ENCODE data around the gene C16orf46.
A peak's percentile ranks its signal among the peaks of the same experiment; 100 is the strongest.

C16orf46 gene

GRCh38 chr16:81099958-81100357 lies 22.9 kb upstream of the C16orf46 start:
- Histone ChIP-seq H3K27me3 (ENCODE audit: control insufficient read depth, insufficient read depth, low read length) (no peaks in the 10 kb centered on the region), H3K4me1 (ENCODE audit: control insufficient read depth, low read depth, low read length) (peaks cover 2% of the 10 kb centered on the region), H3K9me3 (ENCODE audit: control insufficient read depth, low read depth, low read length) (no peaks in the 10 kb centered on the region), H3K27ac (ENCODE audit: low read length) (no peak overlapping the region), H3K36me3 (ENCODE audit: control insufficient read depth, low read depth, low read length) (no peaks in the 10 kb centered on the region), H3K9ac (ENCODE audit: low read length) (no peak overlapping the region), H3K4me3 (ENCODE audit: low read length) (no peak overlapping the region)

DNA sequence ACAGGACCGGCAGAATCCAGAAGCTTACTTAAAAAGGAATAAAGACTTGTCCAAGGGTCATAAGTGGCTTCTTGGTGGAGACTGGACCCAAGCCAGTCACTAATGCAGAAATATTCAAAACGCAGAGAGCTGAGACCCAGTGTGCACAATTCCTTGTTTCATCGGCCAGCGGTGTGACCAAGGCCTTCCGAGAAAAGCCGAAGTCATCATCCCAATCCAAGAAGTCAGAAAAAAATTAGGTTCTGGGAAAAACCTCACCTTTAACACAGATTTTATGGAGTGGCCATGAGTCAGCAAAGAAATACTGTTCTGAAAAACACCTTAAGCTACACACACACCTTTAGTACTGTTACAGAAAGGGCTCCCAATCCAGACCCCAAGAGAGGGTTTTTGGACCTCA lies 20.2 kb upstream of the C16orf46 start:
- Histone ChIP-seq H3K27me3 (ENCODE audit: control insufficient read depth, insufficient read depth, low read length) (no peaks in the 10 kb centered on the region), H3K4me1 (ENCODE audit: control insufficient read depth, low read depth, low read length) (peaks cover 6% of the 10 kb centered on the region), H3K4me3 (ENCODE audit: low read length) (no peak overlapping the region), H3K9me3 (ENCODE audit: control insufficient read depth, low read depth, low read length) (no peaks in the 10 kb centered on the region), H3K36me3 (ENCODE audit: control insufficient read depth, low read depth, low read length) (peaks cover 3% of the 10 kb centered on the region), H3K9ac (ENCODE audit: low read length) (no peak overlapping the region), H3K27ac (ENCODE audit: low read length) (no peak overlapping the region)

- Histone ChIP-seq H3K4me1 (ENCODE audit: control insufficient read depth, low read depth, low read length) (peaks cover 6% of the 10 kb centered on the region), H3K9me3 (ENCODE audit: control insufficient read depth, low read depth, low read length) (no peaks in the 10 kb centered on the region), H3K4me3 (ENCODE audit: low read length) (peak overlapping the region; percentile 21), H3K9ac (ENCODE audit: low read length) (no peak overlapping the region), H3K27me3 (ENCODE audit: control insufficient read depth, insufficient read depth, low read length) (no peaks in the 10 kb centered on the region), H3K27ac (ENCODE audit: low read length) (no peak overlapping the region), H3K36me3 (ENCODE audit: control insufficient read depth, low read depth, low read length) (peaks cover 3% of the 10 kb centered on the region)
Observed at GRCh38 chr16:81096715-81097208, 19.7 kb upstream of the C16orf46 start.

DNA sequence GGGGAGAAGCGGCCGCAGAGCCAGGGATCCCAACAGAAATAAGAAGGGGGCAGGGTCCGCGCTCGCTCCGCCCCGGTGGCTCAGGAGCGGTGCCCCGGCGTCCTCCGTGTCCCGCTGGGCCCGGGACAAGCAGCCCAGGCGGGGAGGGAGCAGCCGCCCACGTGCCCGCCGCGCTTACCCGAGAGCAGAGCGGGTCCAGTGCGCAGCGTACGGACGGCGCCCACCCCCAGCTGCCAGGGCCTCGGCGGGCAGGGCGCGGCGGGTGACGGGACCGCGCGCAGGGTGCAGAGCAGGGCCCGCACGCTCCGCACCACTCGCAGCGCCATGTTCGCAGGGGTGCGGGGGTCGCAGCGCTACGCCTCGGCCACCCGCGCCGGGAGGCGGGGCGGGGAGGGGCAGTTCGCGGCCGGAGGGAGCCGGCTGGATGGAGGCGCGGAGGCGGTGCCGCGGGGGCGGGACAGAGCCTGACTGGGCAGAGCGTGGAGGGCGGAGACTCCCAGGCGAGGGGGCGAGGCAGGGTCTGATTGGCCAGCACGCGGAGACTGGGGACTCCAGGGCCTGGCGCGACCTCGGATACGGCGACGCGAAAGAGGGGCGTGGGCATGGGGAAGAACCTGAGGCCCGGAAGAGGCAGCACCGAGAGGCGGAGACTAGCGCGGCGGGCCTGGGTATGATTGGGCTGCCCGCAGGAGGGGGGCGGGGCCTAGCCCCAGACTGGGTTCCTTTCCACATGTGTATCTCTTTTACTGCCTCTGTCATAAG lies 19.1 kb upstream of the C16orf46 start, which contains the start of gene GCSH:
TSS of gene GCSH (minus strand) at position 443 of the 762 bp plus-strand sequence. CDS start at position 326, 117 bp downstream.
- H3K9ac ChIP-seq (ENCODE audit: low read length) = peak within 1 kb of the TSS; percentile 61
- H3K27ac ChIP-seq (ENCODE audit: low read length) = no peak within 1 kb of the TSS
- H3K9me3 ChIP-seq (ENCODE audit: control insufficient read depth, low read depth, low read length) = no peaks in the 10 kb centered on the region
- peak within 1 kb of the TSS; percentile 71 for H3K4me3 ChIP-seq (ENCODE audit: low read length)
- H3K4me1 ChIP-seq (ENCODE audit: control insufficient read depth, low read depth, low read length) = peaks cover 6% of the 10 kb centered on the region
- peaks cover 3% of the 10 kb centered on the region for H3K36me3 ChIP-seq (ENCODE audit: control insufficient read depth, low read depth, low read length)
- H3K27me3 ChIP-seq (ENCODE audit: control insufficient read depth, insufficient read depth, low read length) = no peaks in the 10 kb centered on the region

DNA sequence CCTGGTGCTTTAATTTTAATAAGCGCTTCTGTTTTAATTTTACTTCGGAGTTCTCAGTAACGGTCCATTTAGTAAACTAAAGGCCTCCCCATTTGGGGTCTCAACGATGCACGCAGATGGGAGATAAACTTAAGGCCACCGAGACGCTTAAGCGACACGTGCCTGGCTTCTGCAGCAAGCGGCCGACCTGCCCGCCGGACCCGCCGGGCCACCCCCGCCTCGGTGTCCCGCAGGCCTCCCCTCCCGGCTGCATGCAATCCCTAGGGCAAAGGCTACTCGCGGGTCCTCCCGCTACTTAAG lies 18.6 kb upstream of the C16orf46 start:
- peak overlapping the region; percentile 61 for H3K9ac ChIP-seq (ENCODE audit: low read length)
- H3K27ac ChIP-seq (ENCODE audit: low read length) = no peak overlapping the region
- peaks cover 3% of the 10 kb centered on the region for H3K36me3 ChIP-seq (ENCODE audit: control insufficient read depth, low read depth, low read length)
- peak overlapping the region; percentile 71 for H3K4me3 ChIP-seq (ENCODE audit: low read length)
- H3K4me1 ChIP-seq (ENCODE audit: control insufficient read depth, low read depth, low read length) = peaks cover 6% of the 10 kb centered on the region
- no peaks in the 10 kb centered on the region for H3K9me3 ChIP-seq (ENCODE audit: control insufficient read depth, low read depth, low read length)
- H3K27me3 ChIP-seq (ENCODE audit: control insufficient read depth, insufficient read depth, low read length) = no peaks in the 10 kb centered on the region

DNA sequence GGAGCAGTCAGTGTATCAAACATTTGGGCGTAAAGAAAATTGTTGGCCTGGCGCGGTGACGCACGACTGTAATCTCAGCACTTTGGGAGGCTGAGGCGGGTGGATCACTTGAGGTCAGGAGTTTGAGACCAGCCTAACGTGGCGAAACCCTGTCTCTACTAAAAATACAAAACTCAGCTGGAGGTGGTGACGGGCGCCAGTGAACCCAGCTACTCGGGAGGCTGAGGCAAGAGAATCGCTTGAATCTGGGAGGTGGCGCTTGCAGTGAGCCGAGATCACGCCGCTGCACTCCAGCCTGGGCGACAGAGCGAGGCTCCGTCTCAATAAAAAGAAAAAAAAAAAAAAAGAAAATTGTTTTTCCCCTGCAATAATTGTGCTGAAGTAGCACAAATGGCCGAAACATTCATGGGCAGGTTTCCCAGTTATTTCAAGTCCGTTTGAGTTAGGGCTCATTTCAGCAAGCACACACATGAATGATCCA lies 17.8 kb upstream of the C16orf46 start:
- Histone ChIP-seq H3K9me3 (ENCODE audit: control insufficient read depth, low read depth, low read length) (no peaks in the 10 kb centered on the region), H3K9ac (ENCODE audit: low read length) (peak overlapping the region; percentile 61), H3K27me3 (ENCODE audit: control insufficient read depth, insufficient read depth, low read length) (no peaks in the 10 kb centered on the region), H3K36me3 (ENCODE audit: control insufficient read depth, low read depth, low read length) (peaks cover 3% of the 10 kb centered on the region), H3K4me3 (ENCODE audit: low read length) (peak overlapping the region; percentile 71), H3K4me1 (ENCODE audit: control insufficient read depth, low read depth, low read length) (peaks cover 6% of the 10 kb centered on the region), H3K27ac (ENCODE audit: low read length) (no peak overlapping the region)

DNA sequence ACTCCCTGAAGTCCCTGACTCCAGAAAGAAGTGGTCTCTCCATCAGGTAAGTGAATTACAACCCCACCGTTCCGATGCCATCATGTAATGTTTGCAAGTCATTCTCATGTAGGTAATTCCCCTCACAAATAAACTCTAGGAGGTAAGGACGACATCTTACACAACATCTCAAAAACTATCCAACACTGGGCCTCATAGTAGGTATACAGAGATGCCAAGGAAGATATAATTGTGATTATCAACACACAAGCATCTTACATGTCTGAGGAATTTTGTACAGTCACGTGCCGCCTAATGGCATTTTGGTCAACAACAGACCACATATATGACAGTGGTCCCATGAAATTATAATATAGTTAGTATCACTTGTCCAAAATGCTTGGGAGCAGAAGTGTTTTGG lies 11.8 kb upstream of the C16orf46 start:
- H3K4me3 ChIP-seq (ENCODE audit: low read length) = no peak overlapping the region
- no peak overlapping the region for H3K9ac ChIP-seq (ENCODE audit: low read length)
- no peaks in the 10 kb centered on the region for H3K9me3 ChIP-seq (ENCODE audit: control insufficient read depth, low read depth, low read length)
- H3K36me3 ChIP-seq (ENCODE audit: control insufficient read depth, low read depth, low read length) = peaks cover 19% of the 10 kb centered on the region
- H3K27ac ChIP-seq (ENCODE audit: low read length) = no peak overlapping the region
- no peaks in the 10 kb centered on the region for H3K27me3 ChIP-seq (ENCODE audit: control insufficient read depth, insufficient read depth, low read length)
- no peaks in the 10 kb centered on the region for H3K4me1 ChIP-seq (ENCODE audit: control insufficient read depth, low read depth, low read length)

DNA sequence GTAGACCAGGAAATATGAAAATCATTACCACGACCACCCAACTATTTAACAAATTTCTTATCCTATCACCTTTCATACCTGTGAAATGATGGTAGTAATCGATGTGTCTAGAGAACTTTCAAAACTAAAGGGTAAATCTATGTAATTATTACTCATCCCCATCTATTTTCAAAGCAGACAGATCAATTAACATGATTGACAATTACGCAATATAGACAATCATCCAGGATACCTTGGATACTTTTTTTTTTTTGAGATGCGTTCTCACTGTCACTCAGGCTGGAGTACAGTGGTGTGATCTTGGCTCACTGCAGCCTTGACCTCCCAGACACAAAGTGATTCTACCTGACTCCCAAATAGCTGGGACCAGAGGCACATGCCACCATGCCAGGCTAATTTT lies 4.0 kb upstream of the C16orf46 start:
- Histone ChIP-seq H3K4me1 (ENCODE audit: control insufficient read depth, low read depth, low read length) (no peaks in the 10 kb centered on the region), H3K36me3 (ENCODE audit: control insufficient read depth, low read depth, low read length) (peaks cover 10% of the 10 kb centered on the region), H3K4me3 (ENCODE audit: low read length) (no peak overlapping the region), H3K9ac (ENCODE audit: low read length) (no peak overlapping the region), H3K27me3 (ENCODE audit: control insufficient read depth, insufficient read depth, low read length) (peaks cover 3% of the 10 kb centered on the region), H3K9me3 (ENCODE audit: control insufficient read depth, low read depth, low read length) (no peaks in the 10 kb centered on the region), H3K27ac (ENCODE audit: low read length) (no peak overlapping the region)

- no peak overlapping the region for H3K4me3 ChIP-seq (ENCODE audit: low read length)
- no peak overlapping the region for H3K27ac ChIP-seq (ENCODE audit: low read length)
- peaks cover 7% of the 10 kb centered on the region for H3K27me3 ChIP-seq (ENCODE audit: control insufficient read depth, insufficient read depth, low read length)
- H3K36me3 ChIP-seq (ENCODE audit: control insufficient read depth, low read depth, low read length) = peaks cover 10% of the 10 kb centered on the region
- no peak overlapping the region for H3K9ac ChIP-seq (ENCODE audit: low read length)
- H3K9me3 ChIP-seq (ENCODE audit: control insufficient read depth, low read depth, low read length) = no peaks in the 10 kb centered on the region
- no peaks in the 10 kb centered on the region for H3K4me1 ChIP-seq (ENCODE audit: control insufficient read depth, low read depth, low read length)
Observed at GRCh38 chr16:81080233-81080632, 3.2 kb upstream of the C16orf46 start.

DNA sequence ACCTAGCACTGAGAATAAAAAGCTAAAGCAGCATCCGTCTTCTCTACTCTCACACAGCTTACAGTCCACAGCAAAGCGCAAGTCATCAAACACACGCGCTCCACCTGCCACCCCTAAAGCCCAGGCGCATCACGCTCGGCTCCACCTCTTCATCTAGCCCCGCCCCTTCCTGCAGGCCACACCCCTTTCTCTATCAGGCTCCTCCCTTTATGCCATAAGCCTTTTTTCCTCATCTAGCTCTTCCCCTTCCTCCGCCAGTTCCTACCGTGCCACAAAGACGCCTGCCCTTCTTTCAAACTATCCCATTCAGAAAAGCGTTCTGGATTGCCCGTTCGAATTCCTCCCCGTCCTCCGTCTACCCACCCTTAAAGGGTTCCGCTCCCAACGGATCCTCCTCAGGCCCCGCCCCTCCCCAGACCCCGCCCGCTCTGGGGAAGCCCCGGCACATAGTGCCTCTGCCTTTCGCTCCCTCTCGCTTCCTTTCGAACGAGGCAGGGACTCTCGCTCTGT lies 417 bp downstream of the C16orf46 start:
- no peaks in the 10 kb centered on the region for H3K4me1 ChIP-seq (ENCODE audit: control insufficient read depth, low read depth, low read length)
- H3K4me3 ChIP-seq (ENCODE audit: low read length) = peak overlapping the region; percentile 72
- H3K9me3 ChIP-seq (ENCODE audit: control insufficient read depth, low read depth, low read length) = no peaks in the 10 kb centered on the region
- H3K36me3 ChIP-seq (ENCODE audit: control insufficient read depth, low read depth, low read length) = no peaks in the 10 kb centered on the region
- H3K27ac ChIP-seq (ENCODE audit: low read length) = peak overlapping the region; percentile 8
- H3K27me3 ChIP-seq (ENCODE audit: control insufficient read depth, insufficient read depth, low read length) = peaks cover 7% of the 10 kb centered on the region
- H3K9ac ChIP-seq (ENCODE audit: low read length) = peak overlapping the region; percentile 85

GRCh38 chr16:81073560-81074330 lies 3.3 kb downstream of the C16orf46 start:
- peaks cover 7% of the 10 kb centered on the region for H3K27me3 ChIP-seq (ENCODE audit: control insufficient read depth, insufficient read depth, low read length)
- no peaks in the 10 kb centered on the region for H3K36me3 ChIP-seq (ENCODE audit: control insufficient read depth, low read depth, low read length)
- no peak overlapping the region for H3K27ac ChIP-seq (ENCODE audit: low read length)
- H3K9ac ChIP-seq (ENCODE audit: low read length) = no peak overlapping the region
- H3K4me1 ChIP-seq (ENCODE audit: control insufficient read depth, low read depth, low read length) = no peaks in the 10 kb centered on the region
- H3K4me3 ChIP-seq (ENCODE audit: low read length) = no peak overlapping the region
- no peaks in the 10 kb centered on the region for H3K9me3 ChIP-seq (ENCODE audit: control insufficient read depth, low read depth, low read length)

Measured in iPS-18a (cell line).